DOHH2 (cell line): ENCODE results near the gene TMEM212.

ENCODE experiments used
- H3F3A ChIP-seq: fragments of 200-600 bp; sonication (generic), shearing (Covaris generic); 2 replicates; pipeline ENCODE4 v1.6.0; 2016; ENCODE audit warnings: antibody characterized with exemption, mild to moderate bottlenecking; ENCODE audit not compliant: control insufficient read depth, insufficient read depth
- H3K27ac ChIP-seq: fragments of 200-600 bp; sonication (generic); 2 replicates; pipeline ENCODE4 v1.5.1; 2014; ENCODE audit warnings: low read depth, mild to moderate bottlenecking, low read length, moderate library complexity
- H3K27me3 ChIP-seq: fragments of 200-600 bp; sonication (generic); 2 replicates; pipeline ENCODE4 v1.6.1; 2014; ENCODE audit warnings: mild to moderate bottlenecking, low read length, mixed read lengths; ENCODE audit not compliant: control insufficient read depth
- H3K36me3 ChIP-seq: fragments of 200-600 bp; sonication (generic); 2 replicates; pipeline ENCODE4 v1.6.1; 2014; ENCODE audit warnings: mild to moderate bottlenecking, low read length, moderate library complexity, mixed read lengths; ENCODE audit not compliant: control insufficient read depth
- H3K4me1 ChIP-seq: fragments of 200-600 bp; sonication (generic); 2 replicates; pipeline ENCODE4 v1.6.1; 2014; ENCODE audit warnings: mild to moderate bottlenecking, low read length, mixed read lengths; ENCODE audit not compliant: control insufficient read depth
- H3K4me2 ChIP-seq: fragments of 200-600 bp; sonication (generic); 2 replicates; pipeline ENCODE4 v1.6.0; 2014; ENCODE audit warnings: mild to moderate bottlenecking, low read length, moderate library complexity
- H3K4me3 ChIP-seq: fragments of 200-600 bp; sonication (generic); 2 replicates; pipeline ENCODE4 v1.5.1; 2014; ENCODE audit warnings: mild to moderate bottlenecking, low read length, mixed read lengths
- H3K79me2 ChIP-seq: fragments of 200-600 bp; sonication (generic); 2 replicates; pipeline ENCODE4 v1.6.1; 2014; ENCODE audit warnings: mild to moderate bottlenecking, low read length, mixed read lengths; ENCODE audit not compliant: control insufficient read depth
- H3K9me2 ChIP-seq: fragments of 200-600 bp; sonication (generic); replicated peaks from 2 replicates; pipeline ENCODE4 v1.6.1; 2014; ENCODE audit warnings: mild to moderate bottlenecking, low read length, mixed read lengths; ENCODE audit not compliant: control insufficient read depth
- H3K9me3 ChIP-seq: fragments of 200-600 bp; sonication (generic); 2 replicates; pipeline ENCODE4 v1.6.1; 2014; ENCODE audit warnings: antibody characterized with exemption, low read length, mixed read lengths; ENCODE audit not compliant: control insufficient read depth, insufficient read depth
- H4K20me1 ChIP-seq: fragments of 200-600 bp; sonication (generic); 2 replicates; pipeline ENCODE4 v1.6.0; 2014; ENCODE audit warnings: low read depth, mild to moderate bottlenecking, antibody characterized with exemption, low read length, moderate library complexity; ENCODE audit not compliant: control insufficient read depth, insufficient read depth
- CTCF ChIP-seq: fragments of 200-600 bp; sonication (generic); IDR thresholded peaks from one replicate; pipeline ENCODE4 v1.5.1; 2014; ENCODE audit warnings: antibody characterized with exemption, mild to moderate bottlenecking, low read depth, low read length; ENCODE audit not compliant: poor library complexity, severe bottlenecking
- EZH2phosphoT487 ChIP-seq: fragments of 200-600 bp; sonication (generic); IDR thresholded peaks from 2 replicates; pipeline ENCODE4 v1.6.1; 2017; ENCODE audit warnings: borderline replicate concordance, mild to moderate bottlenecking, antibody characterized with exemption, low read length, moderate library complexity, mixed read lengths

TMEM212 gene

GRCh38 chr3:171815973-171816595 lies 27.1 kb upstream of the TMEM212 start:
- Histone ChIP-seq H3K4me1 (no peaks in the 10 kb centered on the region), H3K27me3 (no peaks in the 10 kb centered on the region), H3K79me2 (no peaks in the 10 kb centered on the region), H3K9me3 (no peaks in the 10 kb centered on the region), H3K9me2 (no peaks in the 10 kb centered on the region), H4K20me1 (no peaks in the 10 kb centered on the region), H3K4me3 (no peak overlapping the region), H3K27ac (no peak overlapping the region), H3F3A (no peaks in the 10 kb centered on the region), H3K36me3 (no peaks in the 10 kb centered on the region), H3K4me2 (no peak overlapping the region)
- no peak for TF ChIP-seq EZH2phosphoT487
- TF ChIP-seq CTCF: no peak

- no peaks in the 10 kb centered on the region for H3K36me3 ChIP-seq
- H3K4me1 ChIP-seq: no peaks in the 10 kb centered on the region
- no peak overlapping the region for H3K4me2 ChIP-seq
- no peaks in the 10 kb centered on the region for H4K20me1 ChIP-seq
- H3K79me2 ChIP-seq: no peaks in the 10 kb centered on the region
- no peaks in the 10 kb centered on the region for H3F3A ChIP-seq
- no peak for TF ChIP-seq CTCF
- TF ChIP-seq EZH2phosphoT487: no peak
- no peak overlapping the region for H3K4me3 ChIP-seq
- no peaks in the 10 kb centered on the region for H3K27me3 ChIP-seq
- H3K9me2 ChIP-seq: no peaks in the 10 kb centered on the region
- H3K9me3 ChIP-seq: no peaks in the 10 kb centered on the region
- H3K27ac ChIP-seq: no peak overlapping the region
Observed at GRCh38 chr3:171817074-171817800, 25.9 kb upstream of the TMEM212 start.

GRCh38 chr3:171821044-171821443 lies 22.1 kb upstream of the TMEM212 start:
- H3K27ac ChIP-seq: no peak overlapping the region
- no peaks in the 10 kb centered on the region for H3K27me3 ChIP-seq
- no peak overlapping the region for H3K4me2 ChIP-seq
- H3F3A ChIP-seq: no peaks in the 10 kb centered on the region
- TF ChIP-seq CTCF (no peak), EZH2phosphoT487 (no peak)
- H3K4me1 ChIP-seq: no peaks in the 10 kb centered on the region
- no peaks in the 10 kb centered on the region for H3K36me3 ChIP-seq
- no peaks in the 10 kb centered on the region for H3K79me2 ChIP-seq
- H3K9me3 ChIP-seq: no peaks in the 10 kb centered on the region
- no peaks in the 10 kb centered on the region for H4K20me1 ChIP-seq
- H3K4me3 ChIP-seq: no peak overlapping the region
- H3K9me2 ChIP-seq: no peaks in the 10 kb centered on the region
